ENCODE data around the gene FRMD4A. TPM values are rescaled to one million over a fixed set of nuclear protein-coding genes. Genes with fewer than 3 reads are reported as not detected.

The FRMD4A gene
- total RNA-seq, 4 donors from 2014 or later: 13.7 to 27.2 (median 19.6) TPM

DNA sequence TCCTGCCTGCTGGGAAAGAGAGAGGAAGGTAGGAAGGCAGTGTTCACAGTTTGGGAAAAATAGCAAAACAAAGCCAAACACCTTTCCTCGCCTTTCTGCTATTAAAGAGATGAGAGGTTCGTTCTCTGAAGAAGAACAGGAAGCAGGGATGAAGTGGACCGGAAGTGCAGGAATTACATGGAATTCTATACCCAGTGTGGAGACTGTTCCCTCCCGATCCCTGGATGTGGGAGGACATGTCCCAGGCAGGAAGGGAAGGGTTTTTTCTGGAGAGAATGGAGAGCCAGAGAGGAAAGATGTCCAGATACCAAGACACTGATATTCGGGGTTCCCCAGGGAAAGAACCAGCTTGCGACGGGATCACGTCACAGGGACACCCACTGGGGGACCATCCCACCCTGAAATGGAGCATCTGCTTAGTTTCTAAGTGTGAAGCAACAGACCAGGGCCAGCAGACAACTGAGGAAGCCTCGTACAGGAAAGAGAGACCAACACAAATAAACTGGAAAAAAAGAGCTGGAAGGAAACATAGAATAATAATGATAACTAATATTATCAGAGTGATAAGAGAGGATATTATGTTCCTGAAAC lies 556.3 kb downstream of the FRMD4A start:
- Histone ChIP-seq H3K27me3 (no peaks in the 10 kb centered on the region), H3K9me3 (no peaks in the 10 kb centered on the region), H3K36me3 (no peaks in the 10 kb centered on the region), H3K27ac (no peak overlapping the region), H3K4me3 (no peak overlapping the region), H3K4me1 (peaks cover 0 to 7% (median 0%) of the 10 kb centered on the region in 3 donors)
- TF ChIP-seq, protein P1, sequence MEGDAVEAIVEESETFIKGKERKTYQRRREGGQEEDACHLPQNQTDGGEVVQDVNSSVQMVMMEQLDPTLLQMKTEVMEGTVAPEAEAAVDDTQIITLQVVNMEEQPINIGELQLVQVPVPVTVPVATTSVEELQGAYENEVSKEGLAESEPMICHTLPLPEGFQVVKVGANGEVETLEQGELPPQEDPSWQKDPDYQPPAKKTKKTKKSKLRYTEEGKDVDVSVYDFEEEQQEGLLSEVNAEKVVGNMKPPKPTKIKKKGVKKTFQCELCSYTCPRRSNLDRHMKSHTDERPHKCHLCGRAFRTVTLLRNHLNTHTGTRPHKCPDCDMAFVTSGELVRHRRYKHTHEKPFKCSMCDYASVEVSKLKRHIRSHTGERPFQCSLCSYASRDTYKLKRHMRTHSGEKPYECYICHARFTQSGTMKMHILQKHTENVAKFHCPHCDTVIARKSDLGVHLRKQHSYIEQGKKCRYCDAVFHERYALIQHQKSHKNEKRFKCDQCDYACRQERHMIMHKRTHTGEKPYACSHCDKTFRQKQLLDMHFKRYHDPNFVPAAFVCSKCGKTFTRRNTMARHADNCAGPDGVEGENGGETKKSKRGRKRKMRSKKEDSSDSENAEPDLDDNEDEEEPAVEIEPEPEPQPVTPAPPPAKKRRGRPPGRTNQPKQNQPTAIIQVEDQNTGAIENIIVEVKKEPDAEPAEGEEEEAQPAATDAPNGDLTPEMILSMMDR (IDR thresholded peaks at IDR 0.05): no peak
- TF ChIP-seq POLR2AphosphoS5 (IDR thresholded peaks at IDR 0.05) (no peak), POLR2A (IDR thresholded peaks at IDR 0.05) (no peak), EP300 (IDR thresholded peaks at IDR 0.05) (no peak)
- WGBS, 2 donors (ENCODE audit: low coverage in 1 of 2): 58 to 75% methylated on average over 7 to 9 of the region's 9 CpGs
- no peak for ATAC-seq

DNA sequence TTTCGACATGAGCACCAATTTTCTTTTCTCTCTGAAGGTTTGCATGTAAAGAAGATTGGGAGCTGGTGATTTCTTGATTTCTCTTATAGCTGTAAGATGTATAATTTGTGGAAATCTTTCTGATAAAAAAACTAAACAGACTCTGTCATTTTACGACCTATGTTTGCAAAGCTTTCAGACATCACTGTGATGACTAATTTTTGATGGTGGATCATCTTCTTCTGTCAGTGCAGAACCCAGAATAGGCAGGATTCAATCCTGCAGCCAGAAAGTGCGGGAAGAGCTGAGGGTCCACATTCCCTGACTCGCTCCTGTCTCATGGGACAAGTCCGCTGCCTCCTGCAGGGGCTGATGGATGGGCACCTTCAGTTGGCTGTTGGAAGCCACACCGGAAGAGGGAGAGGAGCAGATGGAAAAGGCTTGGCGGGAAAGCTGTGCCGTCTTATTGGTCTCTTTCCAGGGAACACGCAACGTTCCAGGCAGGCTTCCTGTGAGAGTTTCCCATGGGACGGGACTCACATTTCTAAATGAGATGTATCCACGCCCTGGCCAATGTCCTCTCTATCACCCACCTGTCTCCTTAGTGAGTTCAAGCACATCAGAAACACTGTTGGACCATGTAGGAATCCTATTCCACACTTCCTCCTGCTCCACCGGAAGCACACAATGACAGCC lies 557.1 kb downstream of the FRMD4A start:
- H3K4me3 ChIP-seq: no peak overlapping the region
- H3K27ac ChIP-seq: no peak overlapping the region
- no peaks in the 10 kb centered on the region for H3K36me3 ChIP-seq
- no peaks in the 10 kb centered on the region for H3K9me3 ChIP-seq
- no peak for ATAC-seq
- no peaks in the 10 kb centered on the region for H3K27me3 ChIP-seq
- no peak for TF ChIP-seq POLR2A (IDR thresholded peaks at IDR 0.05)
- TF ChIP-seq, protein P1 (IDR thresholded peaks at IDR 0.05): no peak
- no peak for TF ChIP-seq POLR2AphosphoS5 (IDR thresholded peaks at IDR 0.05)
- TF ChIP-seq EP300 (IDR thresholded peaks at IDR 0.05): no peak
- 84% methylated on average over 9 to 10 of the region's 13 CpGs for WGBS, 2 donors (ENCODE audit: low coverage in 1 of 2)
- peaks cover 0 to 7% (median 0%) of the 10 kb centered on the region in 3 donors for H3K4me1 ChIP-seq

DNA sequence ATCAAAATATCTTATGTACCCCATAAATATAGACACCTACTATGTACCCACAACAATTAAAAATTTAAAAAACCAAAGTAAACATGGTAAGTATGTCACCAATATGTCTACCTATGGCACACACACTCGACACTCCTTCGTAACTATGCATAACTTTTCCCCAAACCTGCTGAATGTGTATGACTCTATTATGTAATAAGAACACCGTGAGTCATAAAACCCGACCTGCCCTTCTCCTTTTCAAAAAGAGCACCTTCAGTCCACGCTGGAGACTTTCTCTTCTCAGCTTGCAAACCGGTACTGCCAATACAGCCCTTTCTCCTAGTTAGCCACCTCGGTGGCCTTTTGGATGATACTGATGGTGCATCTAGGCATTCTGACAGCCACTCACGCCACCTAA lies 557.7 kb downstream of the FRMD4A start:
- WGBS, 2 donors (ENCODE audit: low coverage in 1 of 2): 84 to 94% methylated on average over 7 to 8 of the region's 8 CpGs
- TF ChIP-seq, protein P1 (IDR thresholded peaks at IDR 0.05): no peak
- TF ChIP-seq EP300 (IDR thresholded peaks at IDR 0.05) (no peak), POLR2A (IDR thresholded peaks at IDR 0.05) (no peak), POLR2AphosphoS5 (IDR thresholded peaks at IDR 0.05) (no peak)

DNA sequence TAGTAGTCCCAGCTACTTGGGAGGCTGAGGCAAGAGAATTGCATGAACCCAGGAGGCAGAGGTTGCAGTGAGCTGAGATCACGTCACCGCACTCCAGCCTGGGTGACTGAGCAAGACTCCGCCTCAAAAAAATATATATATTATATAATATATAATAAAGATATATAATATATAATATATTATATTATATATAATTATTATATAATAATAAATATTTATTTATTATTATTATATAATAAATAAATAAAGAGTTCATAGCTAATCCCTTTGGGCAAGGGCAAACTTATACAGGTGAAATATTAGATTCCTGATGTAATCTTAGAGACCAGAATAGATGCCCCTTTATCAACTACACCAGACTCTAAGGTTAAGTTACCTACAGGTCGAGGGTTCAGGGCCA lies 558.7 kb downstream of the FRMD4A start:
- no peak for ATAC-seq

More for the DNA sequence above, 557.7 kb downstream of the FRMD4A start:
- Histone ChIP-seq H3K9me3 (no peaks in the 10 kb centered on the region), H3K27me3 (no peaks in the 10 kb centered on the region), H3K4me1 (peaks cover 0 to 4% (median 0%) of the 10 kb centered on the region in 3 donors), H3K4me3 (no peak overlapping the region), H3K27ac (no peak overlapping the region), H3K36me3 (no peaks in the 10 kb centered on the region)
- no peak for ATAC-seq

More for the DNA sequence above, 558.7 kb downstream of the FRMD4A start:
- no peaks in the 10 kb centered on the region for H3K36me3 ChIP-seq
- no peaks in the 10 kb centered on the region for H3K27me3 ChIP-seq
- TF ChIP-seq, protein P1 (IDR thresholded peaks at IDR 0.05): no peak
- no peak for TF ChIP-seq POLR2A (IDR thresholded peaks at IDR 0.05)
- no peak for TF ChIP-seq EP300 (IDR thresholded peaks at IDR 0.05)
- TF ChIP-seq POLR2AphosphoS5 (IDR thresholded peaks at IDR 0.05): no peak
- no peaks in the 10 kb centered on the region for H3K4me1 ChIP-seq
- WGBS, 2 donors (ENCODE audit: low coverage in 1 of 2): 92% methylated on average over 4 of the region's 4 CpGs
- H3K9me3 ChIP-seq: no peaks in the 10 kb centered on the region
- H3K27ac ChIP-seq: no peak overlapping the region
- no peak overlapping the region for H3K4me3 ChIP-seq
